GM23248 (cell line): Measurements from ENCODE around the gene MEGF9.

Source experiments
- EZH2 ChIP-seq: fragments of 200-600 bp; sonication (generic); IDR thresholded peaks from 2 replicates; pipeline ENCODE4 v1.6.1; 2018; ENCODE audit warnings: antibody characterized with exemption, mild to moderate bottlenecking; ENCODE audit not compliant: insufficient read depth, poor library complexity, severe bottlenecking
- EZH2phosphoT487 ChIP-seq: fragments of 200-600 bp; sonication (generic); IDR thresholded peaks from 2 replicates; pipeline ENCODE4 v1.6.1; 2018; ENCODE audit warnings: antibody characterized with exemption, moderate library complexity, mild to moderate bottlenecking, low read depth; ENCODE audit not compliant: insufficient read depth

- TF ChIP-seq EZH2phosphoT487 (no peak), EZH2 (no peak)
These were observed 60.5 kb downstream of the MEGF9 start for GRCh38 chr9:120653762-120654161.
